ENCODE results near the gene STAG2. TPM values are rescaled to one million over a fixed set of nuclear protein-coding genes. Genes with fewer than 3 reads are reported as not detected.
"Not testable (repeated sequence)": the region's sequence is repeated elsewhere in the genome, so short reads cannot be mapped to it uniquely, and the experiment has no call there.

The STAG2 gene
- total RNA-seq, 2 donors from 2014 or later = 56.7 to 84.8 TPM

GRCh38 chrX:124033821-124034220 lies 72.3 kb downstream of the STAG2 start:
- Histone ChIP-seq H3K4me1 (no peaks in the 10 kb centered on the region), H3K9me3 (no peaks in the 10 kb centered on the region), H3K9ac (ENCODE audit: low read depth in 2 of 2, low read length in 2 of 2) (no peak overlapping the region), H3K4me3 (no peak overlapping the region), H3K27ac (no peak overlapping the region), H3K27me3 (no peaks in the 10 kb centered on the region), H3K36me3 (no peaks in the 10 kb centered on the region)
- no peak for DNase-seq
- intact Hi-C loops (cut with DNase I) = no loop called here
- no peak for TF ChIP-seq CTCF (IDR thresholded peaks at IDR 0.05)

- intact Hi-C loops (cut with DNase I) = no loop called here
Measured at GRCh38 chrX:124035657-124036056, 74.2 kb downstream of the STAG2 start.

GRCh38 chrX:124042042-124042441 lies 80.5 kb downstream of the STAG2 start:
- no peak for TF ChIP-seq CTCF (IDR thresholded peaks at IDR 0.05)
- Histone ChIP-seq H3K9me3 (no peaks in the 10 kb centered on the region), H3K27me3 (no peaks in the 10 kb centered on the region), H3K27ac (no peak overlapping the region), H3K36me3 (no peaks in the 10 kb centered on the region), H3K4me3 (no peak overlapping the region), H3K4me1 (no peaks in the 10 kb centered on the region), H3K9ac (ENCODE audit: low read depth in 2 of 2, low read length in 2 of 2) (no peak overlapping the region)
- DNase-seq = no peak
- intact Hi-C loops (cut with DNase I) = no loop called here

More at GRCh38 chrX:124035657-124036056, 74.2 kb downstream of the STAG2 start:
- Histone ChIP-seq H3K27ac (no peak overlapping the region), H3K4me1 (no peaks in the 10 kb centered on the region), H3K36me3 (no peaks in the 10 kb centered on the region), H3K9me3 (no peaks in the 10 kb centered on the region), H3K4me3 (no peak overlapping the region), H3K9ac (ENCODE audit: low read depth in 2 of 2, low read length in 2 of 2) (no peak overlapping the region), H3K27me3 (no peaks in the 10 kb centered on the region)
- no peak for DNase-seq
- TF ChIP-seq CTCF (IDR thresholded peaks at IDR 0.05) = no peak

GRCh38 chrX:124045109-124045508 lies 83.6 kb downstream of the STAG2 start:
- DNase-seq = no peak
- no peak for TF ChIP-seq CTCF (IDR thresholded peaks at IDR 0.05)
- no peaks in the 10 kb centered on the region for H3K27me3 ChIP-seq
- H3K4me3 ChIP-seq = no peak overlapping the region
- H3K36me3 ChIP-seq = no peaks in the 10 kb centered on the region
- no peak overlapping the region for H3K9ac ChIP-seq (ENCODE audit: low read depth in 2 of 2, low read length in 2 of 2)
- H3K27ac ChIP-seq = no peak overlapping the region
- H3K4me1 ChIP-seq = no peaks in the 10 kb centered on the region
- intact Hi-C loops (cut with DNase I) = no loop called here
- H3K9me3 ChIP-seq = no peaks in the 10 kb centered on the region

GRCh38 chrX:124084417-124084816 lies 122.9 kb downstream of the STAG2 start:
- H3K36me3 ChIP-seq; intact Hi-C loops (cut with DNase I); H3K9ac ChIP-seq (ENCODE audit: low read depth in 2 of 2, low read length in 2 of 2); H3K27ac ChIP-seq; H3K4me3 ChIP-seq; DNase-seq; H3K9me3 ChIP-seq; H3K27me3 ChIP-seq; H3K4me1 ChIP-seq: not testable (repeated sequence)

GRCh38 chrX:124085063-124085462 lies 123.6 kb downstream of the STAG2 start:
- TF ChIP-seq CTCF (IDR thresholded peaks at IDR 0.05) = no peak
- Histone ChIP-seq H3K4me1 (no peaks in the 10 kb centered on the region), H3K9ac (ENCODE audit: low read depth in 2 of 2, low read length in 2 of 2) (no peak overlapping the region), H3K4me3 (no peak overlapping the region), H3K27ac (no peak overlapping the region), H3K36me3 (no peaks in the 10 kb centered on the region), H3K9me3 (no peaks in the 10 kb centered on the region), H3K27me3 (no peaks in the 10 kb centered on the region)
- DNase-seq = no peak
- intact Hi-C loops (cut with DNase I) = no loop called here

All from colonic mucosa (tissue), 4 donors.